GM19240 (cell line): ENCODE results near the gene NFIC.
"Not testable (repeated sequence)": the region's sequence is repeated elsewhere in the genome, so short reads cannot be mapped to it uniquely, and the experiment has no call there.

ENCODE experiments used
- DNase-seq: peaks from one replicate; pipeline ENCODE4 v3.0.0; 2011; ENCODE audit warnings: low spot score; ENCODE audit not compliant: insufficient read length

Gene NFIC

DNA sequence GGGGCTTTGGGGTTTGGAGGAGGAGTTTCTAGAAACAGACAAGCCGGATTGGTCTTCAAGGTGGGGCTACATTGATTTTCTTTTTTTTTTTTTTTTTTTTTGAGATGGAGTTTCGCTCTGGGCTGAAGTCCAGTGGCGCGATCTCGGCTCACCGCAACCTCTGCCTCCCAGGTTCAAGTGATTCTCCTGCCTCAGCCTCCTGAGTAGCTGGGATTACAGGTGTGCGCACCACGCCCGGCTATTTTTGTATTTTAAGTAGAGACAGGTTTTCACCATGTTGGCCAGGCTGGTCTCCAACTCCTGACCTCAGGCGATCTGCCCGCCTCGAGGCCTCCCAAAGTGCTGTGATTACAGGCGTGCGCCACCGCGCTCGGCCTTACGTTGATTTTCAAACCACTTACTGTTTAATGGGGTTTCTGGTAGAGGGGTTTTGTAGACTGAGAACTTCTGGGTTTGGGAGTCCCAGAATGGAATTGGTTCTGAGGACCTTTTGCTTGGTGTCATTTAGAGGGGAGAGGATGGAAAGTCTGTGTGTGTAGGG is 141.8 kb downstream of the NFIC start:
- not testable (repeated sequence) for DNase-seq

DNA sequence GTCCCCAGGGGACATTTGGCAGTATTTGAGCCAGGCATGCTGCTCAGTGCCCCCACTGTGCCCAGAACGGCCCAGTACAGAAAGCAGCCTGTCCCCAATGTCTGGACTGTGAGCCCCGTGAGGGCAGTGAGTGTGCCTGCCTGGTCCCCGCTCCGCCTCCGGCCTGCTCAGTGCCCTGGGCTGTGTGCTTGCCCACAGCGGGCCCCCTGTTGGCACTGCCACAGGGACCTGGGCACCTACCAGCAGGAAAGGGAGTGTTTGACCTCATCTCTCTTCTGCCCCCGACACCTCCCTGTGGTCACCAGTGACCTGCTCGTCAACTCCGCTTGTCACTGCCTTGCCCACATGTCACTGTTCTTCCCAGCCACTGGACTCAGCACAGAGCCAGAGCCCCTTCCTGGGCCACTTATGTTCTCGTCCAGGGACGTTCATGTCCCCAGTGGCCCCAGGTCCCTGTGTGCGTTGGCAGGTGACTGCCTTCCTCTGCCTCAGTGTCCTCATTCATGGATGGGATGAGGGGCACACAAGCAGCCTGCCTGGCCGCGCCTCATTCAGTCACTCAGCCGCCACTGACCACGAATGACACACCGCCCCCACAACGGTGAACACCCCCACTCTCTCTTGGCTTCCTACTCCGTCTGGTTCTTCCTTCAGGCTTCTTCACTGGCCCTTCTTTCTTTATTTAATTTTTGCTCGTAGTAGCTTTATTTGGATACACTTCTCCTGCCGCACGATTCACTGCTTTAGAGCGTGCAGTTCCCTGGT is 142.6 kb downstream of the NFIC start:
- no peak for DNase-seq

DNA sequence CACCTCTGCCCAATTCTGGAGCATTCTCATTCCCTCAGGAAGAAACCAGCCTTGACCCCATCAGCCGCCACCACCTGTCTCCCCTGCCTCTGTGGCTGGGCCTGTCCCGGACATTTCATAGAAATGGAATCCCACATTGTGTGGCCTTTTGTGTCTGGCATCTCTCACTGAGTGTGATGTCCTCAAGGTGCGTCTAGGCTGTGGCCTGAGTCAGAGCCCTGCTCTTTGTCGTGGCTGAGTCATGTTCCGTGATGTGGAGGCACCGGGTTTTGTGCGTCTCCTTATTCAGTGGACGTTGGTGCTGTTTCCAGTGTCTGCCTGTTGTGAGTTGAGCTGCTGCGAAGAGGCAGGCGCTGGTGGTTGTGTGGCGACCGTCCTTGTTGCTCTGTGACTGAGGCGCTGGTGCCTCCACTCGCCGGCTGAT is 143.2 kb downstream of the NFIC start:
- DNase-seq: no peak

DNA sequence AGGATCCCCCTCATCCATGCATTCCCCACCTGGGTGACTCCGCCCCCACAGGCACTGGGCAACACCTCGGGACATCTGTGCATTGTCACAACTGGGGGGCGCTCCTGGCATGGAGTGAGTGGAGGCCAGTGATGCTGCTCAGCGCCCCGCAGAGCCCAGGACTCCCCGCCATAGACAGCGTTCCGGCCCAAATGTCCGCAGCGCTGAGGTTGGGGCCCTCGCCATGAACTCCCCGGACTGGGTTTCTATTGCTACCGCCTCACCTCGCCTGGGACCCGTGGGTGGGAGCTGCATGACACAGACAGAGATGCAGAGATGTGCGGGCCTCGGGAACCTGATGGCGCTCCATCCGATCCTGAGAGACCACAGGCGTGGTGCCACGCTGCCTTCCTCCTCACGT is 144.3 kb downstream of the NFIC start:
- DNase-seq: no peak

DNA sequence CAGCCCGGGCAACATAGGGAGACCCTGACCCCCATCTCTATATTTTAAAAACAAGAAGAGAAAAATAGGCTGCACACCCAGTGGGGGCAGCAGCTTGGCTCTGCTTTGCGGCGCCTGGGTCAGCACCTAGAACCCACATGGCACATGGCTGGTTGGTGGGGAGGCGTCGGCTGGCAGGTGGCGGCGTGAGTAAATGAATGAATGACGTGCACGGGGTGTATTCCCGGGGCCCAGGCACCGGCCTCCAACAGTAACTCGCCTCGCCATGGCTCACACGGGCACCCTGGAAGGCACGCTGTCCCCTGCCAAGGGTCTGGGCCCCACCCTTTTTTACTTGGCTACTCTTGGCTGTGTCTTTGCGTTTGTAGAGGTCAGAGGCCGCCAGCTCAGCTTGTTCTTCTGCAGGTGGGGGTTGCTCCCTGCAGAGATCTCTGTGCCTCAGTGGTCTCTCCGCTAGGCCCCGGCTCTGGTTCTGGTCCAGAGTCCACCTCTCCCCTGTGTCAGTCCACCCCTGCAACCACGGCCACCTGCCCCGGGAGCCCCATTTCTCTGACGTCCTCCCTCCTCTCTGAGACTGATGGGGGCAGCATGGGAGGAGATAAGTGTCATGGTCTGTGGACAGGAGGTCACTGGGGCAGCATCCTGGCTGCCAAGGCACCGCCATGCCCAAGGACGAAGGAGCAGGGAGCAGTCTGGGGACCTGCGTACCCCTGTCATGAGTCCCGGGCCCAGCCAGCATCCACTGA is 145.3 kb downstream of the NFIC start:
- no peak for DNase-seq

DNA sequence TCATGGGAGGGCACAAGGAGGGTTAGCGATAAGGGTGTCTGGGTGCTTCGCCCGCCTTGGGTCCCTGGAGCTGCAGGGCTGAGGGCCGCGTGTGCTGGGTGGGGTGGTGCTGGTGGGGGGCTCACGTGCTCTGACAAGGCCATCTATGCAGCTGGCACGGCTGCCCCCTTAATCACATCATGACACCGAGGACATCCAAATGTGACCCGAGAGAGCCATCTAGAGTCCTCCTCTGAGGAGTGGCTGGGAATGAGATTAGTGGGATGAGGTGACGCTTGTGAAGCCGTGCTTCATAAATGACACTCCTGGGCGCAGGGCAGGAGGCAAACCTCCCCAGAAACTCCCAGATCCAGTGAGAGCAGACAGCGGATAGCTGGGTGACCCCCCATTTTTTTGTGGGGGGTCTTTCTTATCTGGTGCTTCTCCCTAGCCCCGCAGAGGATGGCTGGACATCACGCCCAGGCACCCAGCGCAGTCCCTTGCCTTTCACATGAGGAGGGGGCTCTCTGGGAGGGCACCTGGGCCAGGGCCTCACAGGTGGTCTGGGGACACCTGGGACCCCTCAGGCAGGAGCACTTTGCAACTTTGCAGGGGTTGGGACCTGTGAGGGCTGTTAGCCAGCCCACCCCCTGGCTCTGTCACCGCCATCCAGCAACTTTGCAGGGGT is 146.3 kb downstream of the NFIC start:
- no peak for DNase-seq

DNA sequence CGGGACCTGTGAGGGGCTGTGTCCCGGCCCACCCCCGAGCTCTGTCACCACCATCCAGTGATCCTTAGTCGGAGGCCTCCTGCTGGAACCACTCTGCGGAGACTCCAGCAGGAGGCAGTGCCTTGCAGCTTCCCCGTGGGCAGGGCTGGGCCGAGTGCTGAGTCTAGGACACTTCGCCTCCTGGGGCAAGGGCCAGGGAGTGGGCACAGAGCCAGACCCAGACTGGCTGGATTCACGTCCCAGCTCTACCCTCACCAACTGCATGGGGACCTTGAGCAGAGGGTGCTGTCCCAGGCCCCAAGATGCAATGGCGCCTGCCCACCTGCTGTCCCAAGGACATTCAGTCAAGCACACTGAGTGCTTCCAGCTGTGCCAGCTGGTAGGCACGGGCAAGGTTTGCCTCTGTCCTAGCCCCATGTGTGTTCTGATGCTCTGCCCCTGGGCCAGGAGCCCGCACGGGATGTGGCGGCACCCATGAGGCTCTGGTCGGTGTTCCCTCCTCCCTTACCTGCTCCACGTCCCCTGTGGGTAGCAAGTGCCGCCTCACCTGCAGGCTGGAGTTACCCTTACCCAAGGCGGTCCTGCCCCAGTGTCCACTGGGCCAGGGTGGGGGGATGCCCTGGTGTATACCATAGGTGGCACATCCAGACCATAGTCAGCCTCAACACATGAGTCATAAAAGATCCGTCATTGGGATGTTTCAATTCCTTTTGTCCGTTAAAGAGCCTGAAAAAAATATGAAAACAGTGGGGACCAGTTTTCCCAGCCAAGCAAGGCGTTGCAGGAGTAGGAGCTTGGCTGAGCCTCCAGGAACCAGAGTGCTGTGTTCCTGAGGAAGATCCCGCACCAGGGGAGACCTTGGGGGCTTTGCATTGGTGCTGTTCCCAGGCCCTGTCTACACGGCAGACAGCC is 147.1 kb downstream of the NFIC start:
- no peak for DNase-seq

DNA sequence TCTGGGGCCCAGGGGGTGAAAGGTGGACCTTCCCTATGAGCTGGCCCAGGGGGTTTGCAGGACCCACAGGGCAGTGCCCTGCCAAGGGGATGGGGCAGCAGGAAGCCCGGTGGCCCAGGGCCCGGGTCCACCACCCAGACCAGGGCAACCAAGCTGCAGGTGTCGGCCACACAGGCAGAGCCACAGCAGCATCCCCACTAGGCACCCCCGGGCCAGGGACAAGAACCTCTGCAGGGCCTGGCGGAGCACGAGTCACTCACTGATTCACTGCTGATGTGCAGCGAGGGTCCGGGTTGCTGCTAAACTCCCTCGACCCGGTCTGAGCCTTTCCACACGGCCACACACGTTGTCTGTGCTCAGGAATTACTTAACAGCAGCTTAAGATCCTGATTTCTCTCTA is 148.5 kb downstream of the NFIC start:
- no peak for DNase-seq

DNA sequence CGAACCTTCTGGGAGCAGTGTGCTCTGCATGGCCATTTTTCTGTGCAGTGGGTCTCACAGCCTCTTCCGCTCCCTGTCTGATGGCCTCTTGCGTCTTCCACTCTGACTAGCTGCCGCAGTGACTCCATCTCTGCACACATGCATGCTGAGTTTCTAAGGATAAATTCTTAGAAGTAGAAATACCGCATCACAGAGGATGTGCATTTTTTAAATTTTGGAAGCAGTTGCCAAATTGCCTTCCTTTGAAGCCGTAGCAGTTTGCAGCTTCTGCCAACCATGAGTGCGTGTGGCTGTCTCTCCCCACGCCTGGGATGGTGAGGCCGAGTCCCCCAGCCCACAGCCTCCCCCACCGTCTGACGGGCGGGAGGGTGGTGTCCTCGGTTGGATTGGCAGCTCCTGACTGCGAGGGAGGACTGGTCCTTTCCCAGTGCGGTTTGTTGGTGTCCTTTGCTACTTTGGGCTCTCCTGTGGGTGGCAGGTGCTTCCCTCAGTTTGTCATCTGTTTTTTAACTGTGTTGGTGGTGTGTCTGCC is 149.6 kb downstream of the NFIC start:
- no peak for DNase-seq

DNA sequence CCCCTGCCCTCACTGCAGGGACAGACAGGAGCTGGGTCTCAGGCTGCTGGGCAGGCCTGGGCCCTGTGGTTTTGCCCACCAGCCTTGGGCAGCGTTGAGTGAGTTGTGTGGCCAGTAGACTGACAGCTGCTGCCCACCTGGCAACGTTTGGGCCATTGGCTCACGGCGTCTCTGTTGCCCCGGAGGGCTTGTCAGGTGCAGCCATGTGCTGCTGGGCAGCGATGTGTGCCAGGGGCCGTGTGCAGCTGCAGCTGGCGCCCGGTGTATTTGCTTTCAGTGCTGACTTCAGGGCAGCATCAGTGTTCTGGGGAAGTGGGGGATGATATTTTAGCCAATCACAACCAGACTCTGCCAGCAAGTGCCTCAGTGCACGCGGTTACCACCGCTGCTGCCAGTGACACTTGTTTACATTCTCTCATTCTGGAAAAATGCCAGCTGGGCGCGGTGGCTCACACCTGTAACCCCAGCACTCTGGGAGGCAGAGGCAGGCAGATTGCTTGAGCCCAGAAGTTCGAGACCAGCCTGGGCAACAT is 150.4 kb downstream of the NFIC start:
- DNase-seq: no peak

DNA sequence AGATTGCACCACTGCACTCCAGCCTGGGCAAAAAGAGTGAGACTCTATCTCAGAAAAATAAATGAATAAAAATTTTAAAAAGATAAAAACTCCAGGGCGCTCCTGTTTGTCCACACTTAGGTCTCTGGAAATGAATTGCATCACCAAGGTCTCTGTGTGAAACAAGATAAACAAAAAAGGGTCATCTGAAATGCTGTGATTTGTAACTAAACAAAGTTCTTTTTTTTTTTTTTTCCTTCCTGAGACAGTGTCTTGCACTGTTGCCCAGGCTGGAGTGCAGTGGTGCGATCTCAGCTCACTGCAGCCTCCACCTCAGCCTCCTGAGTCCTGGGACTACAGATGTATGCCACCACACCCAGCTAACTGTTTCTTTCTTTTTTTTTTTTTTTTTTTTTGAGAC is 151.3 kb downstream of the NFIC start:
- no peak for DNase-seq

DNA sequence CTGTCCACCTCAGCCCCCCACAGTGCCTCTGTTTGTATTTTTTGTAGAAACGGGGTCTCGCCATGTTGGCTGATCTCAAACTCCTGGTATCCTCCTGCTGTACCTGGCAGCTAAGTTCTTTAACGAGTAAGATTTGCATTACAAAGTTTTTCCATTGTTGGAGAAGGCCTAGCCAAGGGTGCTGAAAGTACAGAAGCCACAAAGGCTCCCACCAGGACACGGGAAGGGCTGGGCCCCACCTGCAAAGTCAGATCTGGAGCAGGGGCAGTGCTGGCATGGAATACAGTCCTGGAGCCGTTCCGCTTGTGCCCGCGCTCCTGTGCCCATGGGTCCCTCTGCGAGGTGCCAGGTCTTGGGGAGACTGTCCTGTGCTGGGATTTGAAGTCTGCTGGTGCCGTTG is 151.9 kb downstream of the NFIC start:
- no peak for DNase-seq

DNA sequence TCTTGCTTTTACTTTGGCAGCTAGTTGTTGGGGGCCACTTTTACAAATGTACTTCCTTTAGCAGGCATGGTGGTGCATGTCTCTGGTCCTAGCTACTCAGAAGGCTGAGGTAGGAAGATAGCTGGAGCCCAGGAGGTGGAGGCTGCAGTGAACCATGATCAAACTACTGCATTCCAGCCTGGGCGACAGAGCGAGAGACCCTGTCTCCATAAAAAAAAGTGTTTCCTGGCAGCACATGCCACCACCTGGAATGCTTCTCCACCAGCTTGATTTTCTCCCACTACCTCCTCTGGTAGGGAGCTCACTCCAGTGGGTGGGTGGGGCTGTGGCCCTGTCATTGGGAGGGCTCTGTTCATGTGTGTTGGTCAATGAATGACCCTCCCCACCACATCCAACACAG is 152.3 kb downstream of the NFIC start:
- no peak for DNase-seq
